ENCODE measurements around the gene CDKAL1.

DNA sequence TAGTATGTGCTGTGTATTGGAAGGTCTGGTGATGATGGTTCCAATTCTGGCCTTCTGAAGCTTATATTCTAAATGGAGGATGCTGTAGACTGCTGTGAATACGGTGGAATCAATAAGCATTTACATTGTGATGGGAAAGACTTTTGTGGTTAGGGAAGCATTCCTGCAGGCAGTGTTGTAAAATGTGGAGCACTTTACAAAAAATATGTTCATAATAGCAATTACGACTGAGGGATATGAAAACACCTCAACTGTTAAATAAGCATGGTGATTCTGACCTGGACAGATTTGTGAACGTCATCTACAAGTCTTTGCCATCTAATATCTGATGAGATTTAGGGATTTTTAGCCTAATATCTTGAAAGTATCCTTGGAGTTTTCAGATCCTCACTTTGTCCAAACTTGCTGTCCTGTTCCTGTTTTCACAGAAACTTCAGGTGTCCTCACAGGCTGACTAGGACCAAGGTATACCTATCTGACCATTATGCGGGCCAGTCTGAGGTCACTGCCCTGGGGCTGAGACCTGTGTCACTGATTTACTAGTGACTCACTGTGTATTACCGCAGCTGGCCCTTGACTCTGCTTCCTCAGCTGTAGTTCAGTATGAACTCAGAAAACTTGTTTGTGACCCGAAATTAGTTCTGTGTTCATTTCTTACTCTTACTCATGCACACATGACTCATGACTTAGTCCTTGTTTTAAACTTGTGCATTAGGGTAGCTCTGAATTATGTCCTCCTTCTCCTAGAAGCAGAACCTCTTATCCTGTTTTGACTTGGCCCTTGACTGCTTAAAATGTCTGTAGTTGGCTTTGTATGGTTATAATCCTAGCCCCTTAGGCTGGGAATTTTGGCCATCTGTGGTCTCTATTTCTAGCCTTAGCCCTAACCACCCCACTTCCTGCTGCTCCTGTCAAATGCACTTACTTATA, 343.0 kb downstream of the CDKAL1 start:
- TF ChIP-seq CTCF (IDR thresholded peaks at IDR 0.05) (no peak), POLR2A (IDR thresholded peaks at IDR 0.05) (no peak)
